Esophagus squamous epithelium (tissue), 5 donors: Measurements from ENCODE around the gene SLF2. TPM values are rescaled to one million over a fixed set of nuclear protein-coding genes. Genes with fewer than 3 reads are reported as not detected.

Experiments
- DNase-seq: peaks from one replicate; lab custom pipeline; 2025; lab: John Stamatoyannopoulos, UW
- H3K27ac ChIP-seq, 4 donors: fragments of 200-600 bp; sonication (generic); one replicate each; pipeline ENCODE4 v1.5.1; 2016 to 2019; ENCODE audit warnings: mild to moderate bottlenecking in 1 of 4
- H3K27me3 ChIP-seq, 4 donors: fragments of 200-600 bp; sonication (generic); 1 replicate in 3 of 4; 2 replicates in 1 of 4; pipeline versions ENCODE4 v1.5.1 to v1.6.0; 2017 to 2021; ENCODE audit warnings: antibody characterized with exemption in 1 of 4
- H3K36me3 ChIP-seq, 3 donors: fragments of 200-600 bp; sonication (generic); one replicate each; pipeline ENCODE4 v1.5.1; 2016 to 2019
- H3K4me1 ChIP-seq, 3 donors: fragments of 200-600 bp; sonication (generic); one replicate each; pipeline ENCODE4 v1.5.1; 2017 to 2019
- H3K4me3 ChIP-seq, 4 donors: fragments of 200-600 bp; sonication (generic); 1 replicate in 3 of 4; 2 replicates in 1 of 4; pipeline ENCODE4 v1.5.1; 2016 to 2019; ENCODE audit warnings: mild to moderate bottlenecking in 2 of 4, moderate library complexity in 1 of 4
- H3K9me3 ChIP-seq, 3 donors: fragments of 200-600 bp; sonication (generic); one replicate each; pipeline ENCODE4 v1.5.1; 2016 to 2019
- CTCF ChIP-seq, 6 experiments: fragments of 450-650 bp in 4 of 6; fragments of 200-600 bp in 2 of 6; sonication (generic) in 2 of 6; IDR thresholded peaks; one replicate each; pipeline ENCODE4 v1.5.1; 2016 to 2019; ENCODE audit warnings: antibody characterized with exemption in 6 of 6, mild to moderate bottlenecking in 4 of 6, moderate library complexity in 4 of 6
- POLR2A ChIP-seq, 4 donors: fragments of 450-650 bp; IDR thresholded peaks; one replicate each; pipeline ENCODE4 v1.6.1; 2017; ENCODE audit warnings: antibody characterized with exemption in 4 of 4, mild to moderate bottlenecking in 4 of 4, moderate library complexity in 3 of 4
- WGBS, 2 donors: methylation state at CpG; one replicate each; pipeline ENCODE4 v1.1.5; 2018; 5-methylcytosine and 5-hydroxymethylcytosine counted together
- intact Hi-C: fragments of 100-400 bp; cut with DNase I; formaldehyde crosslinking; loops from one replicate; pipeline ENCODE4 v1.15.0; 2022
- total RNA-seq, 4 donors: library from RNA; depleted of rRNA; stranded (reverse); fragments of >200 nt; gene quantifications; one replicate each; pipeline ENCODE4 v1.1.0, GENCODE V29; 2016
- donor health status: DM: yes; HTN: yes; CAD: no.

Gene SLF2
- total RNA-seq, 4 donors from 2014 or later = 12.1 to 24.8 (median 13.5) TPM

- WGBS, 2 donors = 82 to 88% methylated on average over 12 to 13 of the region's 14 CpGs
- Histone ChIP-seq H3K27me3 (peaks cover 0 to 32% (median 0%) of the 10 kb centered on the region in 4 donors), H3K4me3 (no peak overlapping the region), H3K9me3 (no peaks in the 10 kb centered on the region), H3K27ac (no peak overlapping the region), H3K36me3 (no peaks in the 10 kb centered on the region), H3K4me1 (peaks cover 0 to 16% (median 0%) of the 10 kb centered on the region in 3 donors)
- DNase-seq = no peak
- intact Hi-C loops = no loop called here
- TF ChIP-seq CTCF (IDR thresholded peaks at IDR 0.05) = no peak
- TF ChIP-seq POLR2A (IDR thresholded peaks at IDR 0.05) = no peak
Measured at GRCh38 chr10:100887761-100888296, 24.9 kb upstream of the SLF2 start.

GRCh38 chr10:100888957-100889356, 23.8 kb upstream of the SLF2 start:
- DNase-seq = no peak
- intact Hi-C loops = no loop called here
- Histone ChIP-seq H3K36me3 (no peaks in the 10 kb centered on the region), H3K9me3 (no peaks in the 10 kb centered on the region), H3K4me1 (peaks cover 0 to 11% (median 0%) of the 10 kb centered on the region in 3 donors), H3K4me3 (no peak overlapping the region), H3K27ac (no peak overlapping the region), H3K27me3 (peaks cover 0 to 32% (median 0%) of the 10 kb centered on the region in 4 donors)
- WGBS, 2 donors = 55 to 63% methylated on average over 3 of the region's 3 CpGs
- no peak for TF ChIP-seq POLR2A (IDR thresholded peaks at IDR 0.05)
- TF ChIP-seq CTCF (IDR thresholded peaks at IDR 0.05) = peak in 1 of 6 experiments; percentile 15

- DNase-seq = no peak
- no peaks in the 10 kb centered on the region for H3K9me3 ChIP-seq
- WGBS, 2 donors = 30 to 78% methylated on average over 4 of the region's 4 CpGs
- H3K4me1 ChIP-seq = peaks cover 0 to 11% (median 0%) of the 10 kb centered on the region in 3 donors
- intact Hi-C loops = no loop called here
- H3K4me3 ChIP-seq = no peak overlapping the region
- TF ChIP-seq CTCF (IDR thresholded peaks at IDR 0.05) = no peak
- TF ChIP-seq POLR2A (IDR thresholded peaks at IDR 0.05) = no peak
- peaks cover 0 to 38% (median 0%) of the 10 kb centered on the region in 4 donors for H3K27me3 ChIP-seq
- no peak overlapping the region for H3K27ac ChIP-seq
- H3K36me3 ChIP-seq = no peaks in the 10 kb centered on the region
Measured at GRCh38 chr10:100889546-100889945, 23.2 kb upstream of the SLF2 start.

- H3K4me1 ChIP-seq = peaks cover 0 to 11% (median 0%) of the 10 kb centered on the region in 3 donors
- 57 to 62% methylated on average over 6 of the region's 6 CpGs for WGBS, 2 donors
- no peak for DNase-seq
- H3K27ac ChIP-seq = no peak overlapping the region
- H3K36me3 ChIP-seq = no peaks in the 10 kb centered on the region
- no peaks in the 10 kb centered on the region for H3K9me3 ChIP-seq
- TF ChIP-seq POLR2A (IDR thresholded peaks at IDR 0.05) = no peak
- TF ChIP-seq CTCF (IDR thresholded peaks at IDR 0.05) = no peak
- peaks cover 0 to 43% (median 0%) of the 10 kb centered on the region in 4 donors for H3K27me3 ChIP-seq
- intact Hi-C loops = no loop called here
- no peak overlapping the region for H3K4me3 ChIP-seq
Measured at GRCh38 chr10:100890141-100890672, 22.6 kb upstream of the SLF2 start.

GRCh38 chr10:100890673-100891317, 22.0 kb upstream of the SLF2 start:
- peaks cover 0 to 8% (median 0%) of the 10 kb centered on the region in 3 donors for H3K4me1 ChIP-seq
- H3K9me3 ChIP-seq = no peaks in the 10 kb centered on the region
- H3K27me3 ChIP-seq = peaks cover 0 to 49% (median 0%) of the 10 kb centered on the region in 4 donors
- no peak for TF ChIP-seq POLR2A (IDR thresholded peaks at IDR 0.05)
- TF ChIP-seq CTCF (IDR thresholded peaks at IDR 0.05) = no peak
- H3K36me3 ChIP-seq = no peaks in the 10 kb centered on the region
- DNase-seq = no peak
- no peak overlapping the region for H3K27ac ChIP-seq
- intact Hi-C loops = no loop called here
- WGBS, 2 donors = 55 to 60% methylated on average over 7 of the region's 7 CpGs
- no peak overlapping the region for H3K4me3 ChIP-seq
